CD4-positive, alpha-beta T cell treated with Interleukin-21 for 1 hour (primary cell): ENCODE data around the gene PRAMEF33.
"Not testable (repeated sequence)": the region's sequence is repeated elsewhere in the genome, so short reads cannot be mapped to it uniquely, and the experiment has no call there.

Experiments
- DNase-seq: peaks from one replicate; pipeline ENCODE4 v3.0.0-alpha.2; 2020

The PRAMEF33 gene, protein sequence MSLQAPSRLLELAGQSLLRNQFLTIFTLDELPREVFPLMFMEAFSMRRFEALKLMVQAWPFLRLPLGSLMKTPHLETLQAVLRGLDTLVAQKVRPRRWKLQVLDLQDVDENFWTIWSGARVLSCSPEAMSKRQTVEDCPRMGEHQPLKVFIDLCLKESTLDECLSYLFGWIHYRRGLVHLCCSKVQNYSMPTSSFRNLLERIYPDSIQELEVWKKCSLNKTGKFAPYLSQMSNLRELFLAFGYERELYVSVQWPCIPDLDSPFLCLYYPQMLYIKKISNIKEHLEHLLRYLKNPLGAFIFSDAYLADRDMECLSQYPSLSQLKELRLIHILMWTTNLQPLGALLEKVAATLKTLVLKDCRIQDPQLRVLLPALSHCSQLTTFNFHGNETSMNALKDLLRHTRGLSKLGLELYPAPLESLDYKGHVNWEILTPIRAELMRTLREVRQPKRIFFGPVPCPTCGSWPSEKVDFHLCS

DNA sequence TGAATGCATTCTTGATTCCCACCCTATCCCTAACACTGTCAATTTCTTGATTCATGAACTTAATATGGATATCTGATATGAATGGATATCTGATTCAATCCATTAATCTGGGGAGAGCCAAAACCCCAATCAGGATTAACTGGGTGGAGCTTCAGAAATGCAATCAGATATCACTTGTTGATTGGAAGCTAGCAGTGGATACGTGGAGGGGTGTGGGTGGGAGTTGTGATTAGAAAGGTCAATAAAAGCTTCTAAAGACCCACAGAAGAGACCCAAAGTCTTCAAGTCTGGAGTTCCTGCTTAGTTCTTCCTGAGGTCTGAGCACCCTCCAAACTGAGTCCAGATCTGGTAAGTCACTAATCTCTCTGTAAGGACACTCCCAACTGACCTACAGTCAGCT is at the start of gene PRAMEF33:
PRAMEF33 (plus strand) TSS at position 301 of the 400 bp plus-strand sequence. CDS start 2,416 bp downstream, outside the sequence.
- DNase-seq, result not testable (repeated sequence)

DNA sequence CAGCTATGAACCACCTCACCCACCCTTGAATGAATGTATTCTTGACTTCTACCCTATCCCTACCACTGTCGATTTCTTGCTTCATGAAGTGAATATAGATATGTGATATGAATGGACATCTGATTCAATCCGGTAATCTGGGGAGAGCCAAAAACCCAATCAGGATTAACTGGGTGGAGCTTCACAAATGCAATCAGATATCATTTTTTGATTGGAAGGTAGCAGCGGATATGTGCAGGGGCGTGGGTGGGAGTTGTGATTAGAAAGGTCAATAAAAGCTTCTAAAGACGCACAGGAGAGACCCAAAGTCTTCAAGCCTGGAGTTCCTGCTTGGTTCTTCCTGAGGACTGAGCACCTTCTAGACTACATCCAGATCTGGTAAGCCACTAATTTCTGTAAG is 49.4 kb upstream of the PRAMEF33 start, which contains the start of gene PRAMEF5:
PRAMEF5 (plus strand) TSS at position 301 of the 400 bp plus-strand sequence. CDS start 5,071 bp downstream, outside the sequence.
- DNase-seq, result not testable (repeated sequence)

DNA sequence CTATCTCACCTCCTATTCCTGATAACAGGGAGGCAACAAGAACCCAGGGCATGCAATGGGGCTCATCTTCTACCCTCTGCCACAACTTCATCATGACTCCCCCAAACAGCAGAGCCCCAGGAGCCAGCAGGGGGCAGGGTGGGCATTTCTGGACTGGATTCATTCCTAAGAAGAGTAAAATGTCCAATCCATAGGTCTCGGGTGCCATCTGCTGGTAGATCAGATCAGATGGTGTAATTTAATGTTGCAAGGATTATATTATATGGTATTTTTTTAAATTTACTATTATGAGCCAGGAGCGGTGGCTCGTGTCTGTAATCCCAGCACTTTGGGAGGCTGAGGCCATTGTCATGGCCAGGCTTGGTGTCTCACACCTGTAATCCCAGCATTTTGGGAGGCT is 38.2 kb upstream of the PRAMEF33 start:
- DNase-seq, result not testable (repeated sequence)

DNA sequence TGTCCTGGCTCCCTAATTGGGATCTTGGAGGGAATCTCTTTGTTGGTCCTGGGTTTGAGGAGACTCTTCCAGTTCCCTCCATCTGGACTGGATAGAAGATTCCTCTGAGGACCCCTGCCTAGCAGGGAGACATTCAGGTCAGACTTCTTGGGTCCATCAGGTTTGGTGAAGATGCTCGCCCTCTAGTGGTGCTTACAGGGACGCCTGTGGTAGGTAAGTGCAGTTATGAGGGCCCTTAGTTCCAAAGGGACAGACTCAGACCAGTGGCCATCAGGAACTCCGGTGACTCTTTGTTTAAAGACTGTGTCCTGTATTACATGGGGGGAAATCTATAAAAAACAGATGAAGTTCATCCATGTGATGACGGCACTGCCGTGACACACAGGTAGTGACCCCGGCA is 26.3 kb upstream of the PRAMEF33 start:
- DNase-seq, result not testable (repeated sequence)

DNA sequence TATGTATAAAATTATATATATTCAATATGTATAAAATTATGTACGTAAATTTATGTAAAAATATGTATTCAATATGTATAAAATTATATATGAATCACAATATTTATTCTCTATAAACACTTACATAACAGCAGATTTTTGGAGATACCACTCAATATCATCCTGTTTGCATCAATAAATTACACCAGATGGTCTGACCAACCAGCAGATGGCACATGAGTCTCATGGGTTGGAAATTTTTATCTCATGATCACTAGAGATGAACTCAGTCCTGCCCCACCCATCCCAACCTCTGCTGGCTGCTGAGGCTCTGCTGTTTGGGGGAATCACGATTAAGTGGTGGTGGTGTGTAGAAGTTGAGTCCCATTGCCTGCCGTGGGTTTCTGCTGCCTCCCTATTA is 23.7 kb upstream of the PRAMEF33 start:
- not testable (repeated sequence) for DNase-seq

DNA sequence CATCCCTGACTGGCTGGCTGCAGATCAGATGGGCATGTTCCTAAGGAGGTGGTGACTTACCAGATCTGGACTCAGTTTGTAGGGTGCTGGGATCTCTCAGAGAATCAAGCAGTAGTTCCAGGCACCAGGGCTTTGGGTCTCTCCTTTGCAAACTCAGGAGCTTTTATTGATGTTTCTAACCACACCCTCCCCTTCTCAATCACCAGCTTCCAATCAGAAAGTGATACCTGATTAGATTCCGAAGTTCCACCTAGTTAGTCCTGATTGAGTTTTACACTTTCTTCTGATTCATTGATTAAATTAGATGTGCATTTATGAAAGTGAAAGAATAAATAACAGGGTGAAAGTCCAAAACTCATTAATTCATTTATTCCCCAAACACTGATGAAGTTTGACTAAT is 18.3 kb upstream of the PRAMEF33 start, which contains the start of gene PRAMEF8:
PRAMEF8 (minus strand) TSS at position 101 of the 400 bp plus-strand sequence. CDS start 1,046 bp downstream, outside the sequence.
- DNase-seq, result not testable (repeated sequence)

DNA sequence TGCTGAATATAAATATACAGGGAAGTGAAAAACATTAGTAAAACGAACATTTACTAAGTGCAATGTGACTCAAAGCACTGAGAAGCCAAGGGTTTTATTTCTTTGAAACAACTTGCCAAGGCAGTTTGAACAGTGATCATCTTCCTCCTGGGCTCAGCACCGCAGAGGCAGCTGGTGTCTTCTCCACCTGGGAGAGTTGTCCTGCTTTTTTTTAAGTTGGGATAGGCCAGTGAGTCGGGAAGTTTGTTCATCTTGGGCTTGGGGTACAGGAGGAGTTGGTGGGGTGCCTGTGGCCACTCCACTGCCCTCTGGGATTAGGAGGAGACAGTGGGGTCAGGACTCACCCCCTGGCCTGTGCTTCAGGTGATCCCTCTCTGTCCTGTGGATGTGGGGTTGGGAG is 14.3 kb upstream of the PRAMEF33 start:
- DNase-seq, result not testable (repeated sequence)

DNA sequence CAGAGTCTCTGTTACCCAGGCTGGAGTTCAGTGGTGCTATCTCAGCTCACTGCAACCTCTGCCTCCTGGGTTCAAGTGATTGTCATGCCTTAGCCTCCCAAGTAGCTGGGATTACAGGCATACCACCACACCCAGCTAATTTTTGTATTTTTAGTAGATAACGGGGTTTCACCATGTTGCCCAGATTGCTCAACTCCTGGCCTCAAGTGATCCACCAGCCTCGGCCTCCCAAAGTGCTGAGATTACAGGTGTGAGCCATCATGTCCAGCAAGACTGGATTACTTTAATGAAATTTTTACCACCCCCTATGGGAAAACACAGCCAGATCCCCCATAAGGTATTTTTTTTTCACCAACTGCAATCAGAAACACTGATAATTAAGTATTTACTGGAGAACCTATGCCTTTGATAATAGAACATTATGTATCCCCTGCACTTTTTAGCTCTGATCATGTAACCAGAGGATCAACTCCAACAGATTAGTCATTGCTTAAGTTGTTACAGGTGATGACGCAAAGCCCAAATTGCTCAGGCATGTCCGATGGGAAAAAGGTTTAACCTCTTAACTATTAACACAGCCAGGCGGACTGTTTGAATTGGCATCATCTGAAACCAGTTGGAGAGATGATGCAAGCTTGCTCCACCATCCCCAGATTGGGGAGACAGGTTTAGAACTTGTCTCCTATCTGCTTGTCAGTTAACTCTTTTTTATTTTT is 6.0 kb upstream of the PRAMEF33 start:
- not testable (repeated sequence) for DNase-seq

DNA sequence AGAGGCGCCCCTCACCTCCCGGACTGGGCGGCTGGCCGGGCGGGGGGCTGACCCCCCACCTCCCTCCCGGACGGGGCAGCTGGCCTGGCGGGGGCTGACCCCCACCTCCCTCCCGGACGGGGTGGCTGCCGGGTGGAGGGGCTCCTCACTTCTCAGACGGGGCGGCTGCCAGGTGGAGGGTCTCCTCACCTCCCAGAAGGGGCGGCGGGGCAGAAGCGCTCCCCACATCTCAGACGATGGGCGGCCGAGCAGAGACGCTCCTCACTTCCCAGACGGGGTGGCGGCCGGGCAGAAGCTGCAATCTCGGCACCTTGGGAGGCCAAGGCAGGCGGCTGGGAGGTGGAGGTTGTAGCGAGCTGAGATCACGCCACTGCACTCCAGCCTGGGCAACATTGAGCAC is 4.6 kb upstream of the PRAMEF33 start:
- DNase-seq, result not testable (repeated sequence)

DNA sequence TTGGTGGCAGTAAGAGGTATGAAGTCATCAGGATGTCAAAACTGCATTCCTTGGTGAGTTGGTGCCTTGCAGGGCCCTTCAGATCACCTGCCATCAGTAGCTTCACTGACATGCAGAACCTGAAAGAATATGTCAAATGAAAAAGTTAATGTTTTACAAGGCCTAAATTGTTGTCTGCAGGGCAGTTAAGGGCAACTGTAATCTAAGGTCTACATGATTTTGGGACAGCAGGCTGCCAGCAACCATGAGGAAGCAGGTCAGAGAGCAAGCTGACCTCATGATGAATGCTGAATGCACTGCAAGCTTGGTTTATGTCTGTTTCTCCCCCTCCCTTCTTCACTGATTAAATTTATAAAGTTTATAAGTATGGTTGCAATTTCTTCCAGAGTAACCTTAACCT is 1.1 kb upstream of the PRAMEF33 start:
- not testable (repeated sequence) for DNase-seq

DNA sequence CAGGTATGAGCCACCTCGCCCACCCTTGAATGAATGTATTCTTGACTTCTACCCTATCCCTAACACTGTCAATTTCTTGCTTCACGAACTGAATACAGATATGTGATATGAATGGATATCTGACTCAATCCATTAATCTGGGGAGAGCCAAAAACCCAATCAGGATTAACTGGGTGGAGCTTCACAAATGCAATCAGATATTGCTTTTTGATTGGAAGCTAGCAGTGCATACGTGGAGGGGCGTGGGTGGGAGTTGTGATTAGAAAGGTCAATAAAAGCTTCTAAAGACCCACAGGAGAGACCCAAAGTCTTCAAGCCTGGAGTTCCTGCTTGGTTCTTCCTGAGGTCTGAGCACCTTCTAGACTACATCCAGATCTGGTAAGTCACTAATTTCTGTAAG is 11.9 kb downstream of the PRAMEF33 start, which contains the start of gene PRAMEF15:
PRAMEF15 (plus strand) TSS at position 301 of the 400 bp plus-strand sequence. CDS start 2,827 bp downstream, outside the sequence.
- DNase-seq, result not testable (repeated sequence)

DNA sequence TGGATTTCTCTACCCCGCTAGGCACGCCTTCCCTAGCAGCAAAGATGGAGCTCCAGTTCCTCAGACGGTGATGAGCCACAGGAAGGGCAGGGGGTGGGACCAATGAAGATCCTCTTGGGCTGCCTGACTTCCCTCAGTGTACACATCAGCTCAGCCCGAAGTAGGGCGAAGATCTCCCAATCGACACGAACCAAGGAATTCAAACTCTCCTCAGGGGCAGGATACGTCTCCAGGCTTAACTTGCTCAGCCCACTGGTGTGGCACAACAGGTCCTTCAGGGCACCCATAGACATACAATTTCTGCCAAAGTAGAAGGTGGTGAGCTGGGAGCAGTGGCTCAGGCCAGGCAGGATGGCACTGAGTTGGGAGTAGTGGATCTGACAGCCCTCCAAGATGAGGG is 39.2 kb downstream of the PRAMEF33 start:
- not testable (repeated sequence) for DNase-seq

DNA sequence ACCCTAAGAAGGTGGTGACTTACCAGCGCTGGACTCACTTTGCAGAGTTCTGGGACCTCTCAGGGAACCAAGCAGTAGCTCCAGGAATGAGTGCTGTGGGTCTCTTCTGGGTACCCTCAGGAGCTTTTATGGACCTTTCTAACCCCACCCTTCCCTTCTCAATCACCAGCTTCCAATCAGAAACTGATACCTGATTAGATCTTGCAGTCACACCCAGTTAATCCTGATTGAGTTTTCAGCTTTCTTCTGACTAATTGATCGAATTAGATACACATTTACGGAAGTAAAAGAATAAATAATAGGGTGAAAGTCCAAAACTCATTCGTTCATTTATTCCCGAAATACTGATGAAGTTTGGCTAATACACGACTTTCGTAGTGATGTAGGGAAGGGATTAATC is 43.7 kb downstream of the PRAMEF33 start, which contains the start of gene PRAMEF14:
PRAMEF14 (minus strand) TSS at position 101 of the 400 bp plus-strand sequence. CDS start 1,820 bp downstream, outside the sequence.
- DNase-seq, result not testable (repeated sequence)

DNA sequence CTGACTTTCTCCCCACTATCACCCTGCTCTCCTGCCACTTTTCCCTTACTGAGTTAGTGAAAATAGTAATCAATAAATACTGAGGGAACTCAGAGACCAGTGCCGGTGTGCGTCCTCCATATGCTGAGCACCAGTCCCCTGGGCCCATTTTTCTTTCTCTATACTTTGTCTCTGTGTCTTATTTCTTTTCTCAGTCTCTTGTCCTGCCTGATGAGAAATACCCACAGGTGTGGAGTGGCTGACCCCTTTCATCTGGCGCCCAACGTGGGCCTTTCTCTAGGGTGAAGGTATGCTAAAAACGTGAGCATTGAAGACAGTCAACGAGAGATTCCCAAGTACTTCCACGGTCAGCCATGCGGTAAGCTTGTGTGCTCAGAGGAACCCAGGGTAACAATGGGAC is 50.1 kb downstream of the PRAMEF33 start:
- not testable (repeated sequence) for DNase-seq

DNA sequence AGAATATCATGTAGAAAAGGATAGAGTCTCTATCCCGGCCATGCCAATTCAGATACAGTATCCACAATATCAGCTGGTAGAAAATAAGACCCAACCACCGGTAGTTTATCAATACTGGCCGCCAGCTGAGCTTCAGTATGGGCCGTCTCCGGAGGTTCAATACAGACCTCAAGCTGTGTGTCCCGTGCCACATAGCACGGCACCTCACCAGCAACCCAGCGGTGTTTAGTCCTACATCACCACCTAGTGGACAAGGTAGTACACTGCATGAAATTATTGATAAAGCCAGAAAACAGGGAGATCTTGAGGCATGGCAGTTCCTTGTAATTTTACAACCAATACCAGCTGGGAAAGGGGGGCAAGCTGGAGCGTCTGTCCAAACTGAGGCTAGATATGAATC is 51.1 kb downstream of the PRAMEF33 start:
- DNase-seq, result not testable (repeated sequence)

DNA sequence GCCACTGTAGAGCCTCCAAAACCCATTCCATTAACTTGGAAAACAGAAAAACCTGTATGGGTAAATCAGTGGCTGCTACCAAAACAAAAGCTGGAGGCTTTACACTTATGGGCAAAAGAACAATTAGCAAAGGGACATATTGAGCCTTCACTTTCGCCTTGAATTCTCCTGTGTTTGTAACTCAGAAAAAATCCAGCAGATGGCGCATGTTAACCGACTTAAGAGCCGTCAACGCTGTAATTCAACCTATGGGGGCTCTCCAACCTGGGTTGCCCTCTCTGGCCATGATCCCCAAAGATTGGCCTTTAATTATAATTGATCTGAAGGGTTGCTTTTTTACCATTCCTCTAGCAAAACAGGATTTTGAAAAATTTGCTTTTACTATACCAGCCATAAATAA is 53.4 kb downstream of the PRAMEF33 start:
- peak; percentile 37 for DNase-seq
